Gastroesophageal sphincter (tissue), 3 donors: ENCODE measurements around the gene KIF12.

Source experiments
- EP300 ChIP-seq: sonication (generic); formaldehyde crosslinking; IDR thresholded peaks from one replicate; pipeline ENCODE4 v1.6.1; 2017; ENCODE audit warnings: antibody characterized with exemption, mild to moderate bottlenecking
- TF ChIP-seq, protein P1 (sequence below), 4 experiments: fragments of 200-600 bp in 2 of 4; fragments of 450-650 bp in 2 of 4; sonication (generic) in 1 of 4; IDR thresholded peaks; one replicate each; pipeline ENCODE4 v1.5.1; 2017 to 2019; ENCODE audit warnings: antibody characterized with exemption in 4 of 4, mild to moderate bottlenecking in 2 of 4, moderate library complexity in 2 of 4

DNA sequence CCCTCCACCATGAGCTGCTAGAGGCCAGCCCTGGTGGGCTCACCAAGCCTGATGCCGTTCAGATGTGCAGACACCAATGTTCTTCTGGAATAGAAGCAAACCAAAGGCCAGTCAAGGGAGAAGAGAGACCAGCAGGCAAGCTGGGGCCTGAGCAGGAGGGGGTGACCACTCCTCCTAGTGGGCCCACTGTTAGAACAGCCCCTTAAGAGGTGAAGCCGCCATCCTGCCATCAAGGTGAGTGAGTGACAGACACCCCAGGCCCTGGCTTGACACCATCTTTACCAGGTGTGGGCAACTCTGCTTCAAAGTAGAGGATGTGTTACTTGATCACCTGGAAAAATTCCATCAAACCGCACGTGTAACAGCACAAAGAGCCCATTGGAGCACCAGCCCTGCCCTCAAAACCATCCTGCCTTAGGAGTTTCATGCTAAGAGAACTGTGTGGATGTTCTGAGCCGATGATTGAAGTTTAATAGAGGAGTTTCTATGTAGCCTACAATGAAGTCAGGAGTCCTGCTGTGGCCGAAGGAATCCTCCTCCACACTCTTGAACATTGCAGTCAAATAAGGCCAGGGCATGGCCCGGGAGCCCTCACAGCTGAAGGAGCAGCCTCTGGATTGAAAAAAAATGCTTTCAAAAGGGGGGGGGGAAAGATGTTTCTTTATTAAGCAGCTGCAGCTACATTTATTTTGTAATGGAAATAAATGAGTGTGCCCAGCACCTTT is 41.8 kb downstream of the KIF12 start:
- TF ChIP-seq, protein P1, sequence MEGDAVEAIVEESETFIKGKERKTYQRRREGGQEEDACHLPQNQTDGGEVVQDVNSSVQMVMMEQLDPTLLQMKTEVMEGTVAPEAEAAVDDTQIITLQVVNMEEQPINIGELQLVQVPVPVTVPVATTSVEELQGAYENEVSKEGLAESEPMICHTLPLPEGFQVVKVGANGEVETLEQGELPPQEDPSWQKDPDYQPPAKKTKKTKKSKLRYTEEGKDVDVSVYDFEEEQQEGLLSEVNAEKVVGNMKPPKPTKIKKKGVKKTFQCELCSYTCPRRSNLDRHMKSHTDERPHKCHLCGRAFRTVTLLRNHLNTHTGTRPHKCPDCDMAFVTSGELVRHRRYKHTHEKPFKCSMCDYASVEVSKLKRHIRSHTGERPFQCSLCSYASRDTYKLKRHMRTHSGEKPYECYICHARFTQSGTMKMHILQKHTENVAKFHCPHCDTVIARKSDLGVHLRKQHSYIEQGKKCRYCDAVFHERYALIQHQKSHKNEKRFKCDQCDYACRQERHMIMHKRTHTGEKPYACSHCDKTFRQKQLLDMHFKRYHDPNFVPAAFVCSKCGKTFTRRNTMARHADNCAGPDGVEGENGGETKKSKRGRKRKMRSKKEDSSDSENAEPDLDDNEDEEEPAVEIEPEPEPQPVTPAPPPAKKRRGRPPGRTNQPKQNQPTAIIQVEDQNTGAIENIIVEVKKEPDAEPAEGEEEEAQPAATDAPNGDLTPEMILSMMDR (IDR thresholded peaks at IDR 0.05): no peak
- no peak for TF ChIP-seq EP300
